Duodenal mucosa (tissue), 2 donors: ENCODE measurements around the gene MACROD1.

Source experiments
- H3K27ac ChIP-seq: one replicate; pipeline ENCODE4 v1.7.0; 2013; ENCODE audit warnings: low read depth, low read length
- H3K27me3 ChIP-seq, 2 donors: one replicate each; pipeline ENCODE4 v1.7.0; 2013; ENCODE audit warnings: low read length in 2 of 2, control low read depth in 1 of 2; ENCODE audit not compliant: insufficient read depth in 2 of 2, control insufficient read depth in 1 of 2
- H3K36me3 ChIP-seq, 2 donors: one replicate each; pipeline ENCODE4 v1.7.0; 2013; ENCODE audit warnings: low read length in 2 of 2, control low read depth in 1 of 2; ENCODE audit not compliant: insufficient read depth in 2 of 2, control insufficient read depth in 1 of 2
- H3K4me1 ChIP-seq, 2 donors: one replicate each; pipeline ENCODE4 v1.7.0; 2013; ENCODE audit warnings: low read length in 2 of 2, control low read depth in 1 of 2; ENCODE audit not compliant: insufficient read depth in 2 of 2, control insufficient read depth in 1 of 2
- H3K4me3 ChIP-seq, 2 donors: one replicate each; pipeline ENCODE4 v1.7.0; 2013; ENCODE audit warnings: low read length in 2 of 2, low read depth in 1 of 2
- H3K9ac ChIP-seq, 2 donors: one replicate each; pipeline ENCODE4 v1.7.0; 2013; ENCODE audit warnings: low read length in 2 of 2, low read depth in 1 of 2
- H3K9me3 ChIP-seq, 2 donors: one replicate each; pipeline ENCODE4 v1.7.0; 2013; ENCODE audit warnings: low read length in 2 of 2, control low read depth in 1 of 2; ENCODE audit not compliant: control insufficient read depth in 1 of 2

The MACROD1 gene

GRCh38 chr11:64165842-64166635 is at the start of gene MACROD1:
Gene MACROD1 (minus strand): TSS chr11:64166113. CDS start chr11:64165994, 119 bp downstream.
- H3K27ac ChIP-seq: peak within 1 kb of the TSS; percentile 62
- H3K9ac ChIP-seq: peak within 1 kb of the TSS; percentile 59 to 69

GRCh38 chr11:64211181-64211872 is 45.4 kb upstream of the MACROD1 start:
- H3K9ac ChIP-seq: no peak overlapping the region
- H3K4me3 ChIP-seq: no peak overlapping the region
- peaks cover 4 to 24% of the 10 kb centered on the region in 2 donors for H3K36me3 ChIP-seq
- H3K4me1 ChIP-seq: peaks cover 14% of the 10 kb centered on the region in 2 donors
- H3K9me3 ChIP-seq: no peaks in the 10 kb centered on the region
- no peak overlapping the region for H3K27ac ChIP-seq
- no peaks in the 10 kb centered on the region for H3K27me3 ChIP-seq

More at GRCh38 chr11:64165842-64166635, at the start of gene MACROD1:
- no peaks in the 10 kb centered on the region for H3K9me3 ChIP-seq
- H3K4me3 ChIP-seq: peak within 1 kb of the TSS; percentile 46 to 71
- peaks cover 11 to 13% of the 10 kb centered on the region in 2 donors for H3K4me1 ChIP-seq
- H3K36me3 ChIP-seq: no peaks in the 10 kb centered on the region
- H3K27me3 ChIP-seq: no peaks in the 10 kb centered on the region

GRCh38 chr11:64210301-64211020 is 44.5 kb upstream of the MACROD1 start:
- Histone ChIP-seq H3K9ac (no peak overlapping the region), H3K4me3 (no peak overlapping the region)

GRCh38 chr11:64209563-64209843 is 43.6 kb upstream of the MACROD1 start:
- no peak overlapping the region for H3K4me3 ChIP-seq
- peaks cover 4 to 21% of the 10 kb centered on the region in 2 donors for H3K36me3 ChIP-seq
- no peak overlapping the region for H3K9ac ChIP-seq
- no peaks in the 10 kb centered on the region for H3K9me3 ChIP-seq
- no peaks in the 10 kb centered on the region for H3K27me3 ChIP-seq
- H3K4me1 ChIP-seq: peaks cover 29 to 30% of the 10 kb centered on the region in 2 donors
- H3K27ac ChIP-seq: no peak overlapping the region

More at GRCh38 chr11:64210301-64211020, 44.5 kb upstream of the MACROD1 start:
- Histone ChIP-seq H3K9me3 (no peaks in the 10 kb centered on the region), H3K27me3 (no peaks in the 10 kb centered on the region), H3K36me3 (peaks cover 4 to 24% of the 10 kb centered on the region in 2 donors), H3K27ac (no peak overlapping the region), H3K4me1 (peaks cover 22 to 23% of the 10 kb centered on the region in 2 donors)

- Histone ChIP-seq H3K9me3 (no peaks in the 10 kb centered on the region), H3K4me3 (no peak overlapping the region), H3K36me3 (peaks cover 5 to 23% of the 10 kb centered on the region in 2 donors), H3K27me3 (no peaks in the 10 kb centered on the region), H3K4me1 (peaks cover 33 to 35% of the 10 kb centered on the region in 2 donors), H3K27ac (no peak overlapping the region), H3K9ac (no peak overlapping the region)
Measured at GRCh38 chr11:64208796-64209562, 43.1 kb upstream of the MACROD1 start.

GRCh38 chr11:64208086-64208795 is 42.3 kb upstream of the MACROD1 start:
- Histone ChIP-seq H3K9ac (peak overlapping the region; percentile 47 to 90), H3K27me3 (no peaks in the 10 kb centered on the region), H3K4me1 (peaks cover 33 to 38% of the 10 kb centered on the region in 2 donors), H3K27ac (peak overlapping the region; percentile 88), H3K4me3 (peak overlapping the region; percentile 89), H3K36me3 (peaks cover 11 to 30% of the 10 kb centered on the region in 2 donors), H3K9me3 (no peaks in the 10 kb centered on the region)

GRCh38 chr11:64207256-64208085 is 41.6 kb upstream of the MACROD1 start:
- Histone ChIP-seq H3K4me1 (peaks cover 33 to 38% of the 10 kb centered on the region in 2 donors), H3K9me3 (no peaks in the 10 kb centered on the region), H3K27ac (peak overlapping the region; percentile 88), H3K36me3 (peaks cover 19 to 38% of the 10 kb centered on the region in 2 donors), H3K27me3 (no peaks in the 10 kb centered on the region), H3K9ac (peak overlapping the region; percentile 90 to 91), H3K4me3 (peak overlapping the region; percentile 89)

GRCh38 chr11:64206457-64207255 is 40.7 kb upstream of the MACROD1 start, which contains the start of gene FERMT3:
Gene FERMT3 (plus strand): TSS chr11:64206721. CDS start chr11:64207365, 644 bp downstream.
- Histone ChIP-seq H3K27ac (peak within 1 kb of the TSS; percentile 88), H3K4me3 (peak within 1 kb of the TSS; percentile 89), H3K36me3 (peaks cover 17 to 36% of the 10 kb centered on the region in 2 donors), H3K9me3 (no peaks in the 10 kb centered on the region), H3K4me1 (peaks cover 33 to 38% of the 10 kb centered on the region in 2 donors), H3K27me3 (no peaks in the 10 kb centered on the region), H3K9ac (peak within 1 kb of the TSS; percentile 90 to 91)
